SHP77 (cell line): ENCODE measurements around the gene TULP4.

ENCODE experiments used
- DNase-seq, 2 experiments: peaks; one replicate each; lab custom pipeline; 2025; lab: John Stamatoyannopoulos, UW

Gene TULP4

GRCh38 chr6:158419339-158419909, 107.2 kb downstream of the TULP4 start:
- no peak for DNase-seq

- DNase-seq: no peak
Observed at GRCh38 chr6:158421381-158421780, 109.1 kb downstream of the TULP4 start.

- no peak for DNase-seq
Observed at GRCh38 chr6:158422629-158423238, 110.5 kb downstream of the TULP4 start.

- no peak for DNase-seq
Observed at GRCh38 chr6:158431036-158431435, 118.8 kb downstream of the TULP4 start.

GRCh38 chr6:158431560-158431959, 119.3 kb downstream of the TULP4 start:
- DNase-seq: no peak

- no peak for DNase-seq
Observed at GRCh38 chr6:158437571-158437970, 125.3 kb downstream of the TULP4 start.

GRCh38 chr6:158438226-158438625, 126.0 kb downstream of the TULP4 start:
- DNase-seq: no peak

- no peak for DNase-seq
Observed at GRCh38 chr6:158439255-158439654, 127.0 kb downstream of the TULP4 start.

- DNase-seq: no peak
Observed at GRCh38 chr6:158441716-158442215, 129.5 kb downstream of the TULP4 start.

- DNase-seq: no peak
Observed at GRCh38 chr6:158442306-158442705, 130.0 kb downstream of the TULP4 start.

GRCh38 chr6:158445426-158446085, 133.3 kb downstream of the TULP4 start:
- DNase-seq: no peak

GRCh38 chr6:158448856-158449255, 136.6 kb downstream of the TULP4 start:
- no peak for DNase-seq

GRCh38 chr6:158452191-158452590, 139.9 kb downstream of the TULP4 start:
- DNase-seq: no peak

- no peak for DNase-seq
Observed at GRCh38 chr6:158457131-158457530, 144.9 kb downstream of the TULP4 start.

GRCh38 chr6:158457616-158458278, 145.5 kb downstream of the TULP4 start:
- DNase-seq: no peak

- DNase-seq: no peak
Observed at GRCh38 chr6:158459726-158460125, 147.5 kb downstream of the TULP4 start.

- DNase-seq: no peak
Observed at GRCh38 chr6:158460602-158461169, 148.4 kb downstream of the TULP4 start.

GRCh38 chr6:158461954-158462353, 149.7 kb downstream of the TULP4 start:
- no peak for DNase-seq

- no peak for DNase-seq
Observed at GRCh38 chr6:158464483-158464882, 152.2 kb downstream of the TULP4 start.

GRCh38 chr6:158465257-158465656, 153.0 kb downstream of the TULP4 start:
- DNase-seq: no peak

- no peak for DNase-seq
Observed at GRCh38 chr6:158465747-158466146, 153.5 kb downstream of the TULP4 start.

- DNase-seq: peak; percentile 11 to 12
Observed at GRCh38 chr6:158467923-158468322, 155.7 kb downstream of the TULP4 start.
